IMR-90 (cell line): Measurements from ENCODE around the gene IP6K3. TPM values are rescaled to one million over a fixed set of nuclear protein-coding genes. Genes with fewer than 3 reads are reported as not detected.

Experiments used
- ATAC-seq: fragments of 200-7000 bp; cut with Tn5 transposase; 2 replicates; pipeline ENCODE4 v1.9.1; 2020; ENCODE audit warnings: low read depth, mild to moderate bottlenecking, moderate library complexity
- BruUV-seq: library from RNA; stranded (reverse); fragments of 400-500 nt; replicated peaks from 2 replicates; lab custom pipeline; 2021; lab: Mats Ljungman, UMichigan
- CTCF ChIA-PET: fragments of 300-600 bp; formaldehyde crosslinking; extraction: SDS; loops from one replicate; lab custom pipeline; 2021; ENCODE audit warnings: antibody characterized with exemption; lab: Yijun Ruan, JAX
- POLR2A ChIA-PET: fragments of 300-600 bp; sonication (Branson Sonifier 250); formaldehyde crosslinking; loops from one replicate; lab custom pipeline; 2022; ENCODE audit warnings: antibody characterized with exemption; ENCODE audit not compliant: unreplicated experiment; lab: Charles Lee
- DNase-seq: peaks from one replicate; pipeline ENCODE4 v3.0.0; 2013
- H2AFZ ChIP-seq: replicated peaks from 2 replicates; pipeline ENCODE3; 2013; ENCODE audit warnings: low read length, mild to moderate bottlenecking; ENCODE audit not compliant: poor library complexity
- H2AK5ac ChIP-seq: 2 replicates; pipeline ENCODE4 v1.6.1; 2013; ENCODE audit warnings: low read depth, low read length, inconsistent platforms
- H2AK9ac ChIP-seq: replicated peaks from 2 replicates; pipeline ENCODE3; 2013; ENCODE audit warnings: mild to moderate bottlenecking, low read depth, low read length, moderate library complexity; ENCODE audit not compliant: poor library complexity
- H2BK120ac ChIP-seq: 2 replicates; pipeline ENCODE4 v1.6.1; 2013; ENCODE audit warnings: low read depth, low read length, inconsistent platforms
- H2BK15ac ChIP-seq: 3 replicates; pipeline ENCODE4 v1.6.1; 2013; ENCODE audit warnings: low read depth, low read length, inconsistent platforms
- H2BK20ac ChIP-seq: 2 replicates; pipeline ENCODE4 v1.6.1; 2013; ENCODE audit warnings: low read depth, mild to moderate bottlenecking, inconsistent platforms, low read length, moderate library complexity
- H2BK5ac ChIP-seq: 2 replicates; pipeline ENCODE4 v1.6.1; 2013; ENCODE audit warnings: mild to moderate bottlenecking, low read depth, low read length, inconsistent platforms; ENCODE audit not compliant: poor library complexity, severe bottlenecking
- H3K14ac ChIP-seq: replicated peaks from 2 replicates; pipeline ENCODE4 v1.6.1; 2013; ENCODE audit warnings: low read depth, low read length, inconsistent platforms
- H3K18ac ChIP-seq: 2 replicates; pipeline ENCODE4 v1.6.1; 2013; ENCODE audit warnings: low read depth, low read length, control low read depth
- H3K23ac ChIP-seq: 2 replicates; pipeline ENCODE4 v1.6.1; 2013; ENCODE audit warnings: low read depth, low read length, inconsistent platforms
- H3K27ac ChIP-seq: 2 replicates; pipeline ENCODE4 v1.5.1; 2013; ENCODE audit warnings: mild to moderate bottlenecking, control low read depth, low read length; ENCODE audit not compliant: insufficient read depth
- H3K27me3 ChIP-seq: 2 replicates; pipeline ENCODE4 v1.6.1; 2013; ENCODE audit warnings: low read length; ENCODE audit not compliant: control insufficient read depth, insufficient read depth
- H3K36me3 ChIP-seq: 2 replicates; pipeline ENCODE4 v1.6.1; 2013; ENCODE audit warnings: low read length, mixed read lengths; ENCODE audit not compliant: control insufficient read depth, insufficient read depth
- H3K4ac ChIP-seq: 2 replicates; pipeline ENCODE4 v1.6.1; 2013; ENCODE audit warnings: low read depth, low read length, inconsistent platforms
- H3K4me1 ChIP-seq: 2 replicates; pipeline ENCODE4 v1.6.1; 2013; ENCODE audit warnings: low read length, mixed read lengths; ENCODE audit not compliant: control insufficient read depth, insufficient read depth
- H3K4me2 ChIP-seq: 2 replicates; pipeline ENCODE4 v1.6.1; 2013; ENCODE audit warnings: low read depth, mild to moderate bottlenecking, control low read depth, low read length, moderate library complexity
- H3K4me3 ChIP-seq: 2 replicates; pipeline ENCODE4 v1.5.1; 2013; ENCODE audit warnings: low read depth, mild to moderate bottlenecking, control low read depth, low read length, moderate library complexity; ENCODE audit not compliant: insufficient read depth
- H3K56ac ChIP-seq: 2 replicates; pipeline ENCODE4 v1.6.1; 2013; ENCODE audit warnings: low read length, inconsistent platforms; ENCODE audit not compliant: insufficient read depth; ENCODE audit errors: extremely low read depth
- H3K79me1 ChIP-seq, 2 experiments: 2 replicates each; pipeline ENCODE4 v1.6.1; 2013; ENCODE audit warnings: low read length in 2 of 2, inconsistent platforms in 1 of 2, low read depth in 1 of 2
- H3K9ac ChIP-seq: 2 replicates; pipeline ENCODE4 v1.6.1; 2013; ENCODE audit warnings: low read depth, low read length, control low read depth
- H3K9me1 ChIP-seq: 2 replicates; pipeline ENCODE4 v1.6.1; 2013; ENCODE audit warnings: low read length, inconsistent platforms; ENCODE audit not compliant: insufficient read depth
- H3K9me3 ChIP-seq: 2 replicates; pipeline ENCODE4 v1.6.1; 2013; ENCODE audit warnings: low read length; ENCODE audit not compliant: control insufficient read depth, insufficient read depth
- H4K20me1 ChIP-seq: 2 replicates; pipeline ENCODE4 v1.6.1; 2013; ENCODE audit warnings: low read length, inconsistent platforms; ENCODE audit not compliant: insufficient read depth
- H4K5ac ChIP-seq: 2 replicates; pipeline ENCODE4 v1.6.1; 2013; ENCODE audit warnings: mild to moderate bottlenecking, low read depth, low read length, control low read depth
- H4K8ac ChIP-seq, 2 experiments: 2 replicates each; pipeline ENCODE4 v1.6.1; 2013; ENCODE audit warnings: low read depth in 2 of 2, low read length in 2 of 2, control low read depth in 1 of 2, inconsistent platforms in 1 of 2
- H4K91ac ChIP-seq: 2 replicates; pipeline ENCODE4 v1.6.1; 2013; ENCODE audit warnings: low read depth, low read length, inconsistent platforms; ENCODE audit not compliant: insufficient read depth
- BHLHE40 ChIP-seq: fragments of 150-350 bp; IDR thresholded peaks from 2 replicates; pipeline ENCODE4 v1.6.1; 2016; ENCODE audit warnings: mild to moderate bottlenecking, low read depth, low read length
- CEBPB ChIP-seq: IDR thresholded peaks from 2 replicates; pipeline ENCODE4 v1.6.1; 2012; ENCODE audit warnings: low read depth, low read length, improper control_type of control experiment
- CHD1 ChIP-seq: IDR thresholded peaks from 2 replicates; pipeline ENCODE4 v1.6.1; 2012; ENCODE audit warnings: low read depth, low read length, improper control_type of control experiment
- FOS ChIP-seq: fragments of 150-350 bp; IDR thresholded peaks from 2 replicates; pipeline ENCODE4 v1.6.1; 2016; ENCODE audit warnings: low read depth, low read length
- MAZ ChIP-seq: IDR thresholded peaks from 2 replicates; pipeline ENCODE4 v1.6.1; 2012; ENCODE audit warnings: low read depth, mild to moderate bottlenecking, low read length, improper control_type of control experiment, moderate library complexity, borderline replicate concordance
- MXI1 ChIP-seq: IDR thresholded peaks from 2 replicates; pipeline ENCODE4 v1.6.1; 2012; ENCODE audit warnings: low read depth, mild to moderate bottlenecking, low read length, moderate library complexity, borderline replicate concordance
- NFE2L2 ChIP-seq: fragments of 150-350 bp; IDR thresholded peaks from 2 replicates; pipeline ENCODE4 v1.6.1; 2016; ENCODE audit warnings: low read depth, mild to moderate bottlenecking, low read length
- POLR2A ChIP-seq: IDR thresholded peaks from 2 replicates; pipeline ENCODE4 v1.6.1; 2012; ENCODE audit warnings: mild to moderate bottlenecking, low read depth, low read length
- RAD21 ChIP-seq: IDR thresholded peaks from 2 replicates; pipeline ENCODE4 v1.6.1; 2012; ENCODE audit warnings: low read length, improper control_type of control experiment
- RFX5 ChIP-seq: IDR thresholded peaks from 2 replicates; pipeline ENCODE4 v1.8.0; 2012; ENCODE audit warnings: low read depth, mild to moderate bottlenecking, low read length, moderate library complexity
- SMC3 ChIP-seq: fragments of 150-350 bp; IDR thresholded peaks from 2 replicates; pipeline ENCODE4 v1.6.1; 2016; ENCODE audit warnings: low read depth, mild to moderate bottlenecking, antibody characterized with exemption, low read length, moderate library complexity
- WGBS, 2 experiments: methylation state at CpG; one replicate each; pipeline versions ENCODE4 v1.1.5 to v1.1.7; 2013; ENCODE audit warnings: missing lambda C conversion rate in 2 of 2; ENCODE audit not compliant: insufficient read length in 1 of 2; ENCODE audit errors: extremely low coverage in 2 of 2; 5-methylcytosine and 5-hydroxymethylcytosine counted together
- dilution Hi-C: fragments of 300-500 bp; cut with HindIII; formaldehyde crosslinking; loops from one replicate; pipeline ENCODE4 v1.14.3; 2018; ENCODE audit warnings: low sequenced_read_pairs; ENCODE audit not compliant: unreplicated experiment
- in situ Hi-C: fragments of 300-500 bp; cut with MboI; formaldehyde crosslinking; loops from 3 replicates; pipeline ENCODE4 v1.14.3; 2019; ENCODE audit warnings: low sequenced_read_pairs, inconsistent platforms, mixed read lengths
- intact Hi-C: fragments of 100-400 bp; cut with micrococcal nuclease; formaldehyde crosslinking; loops from 2 replicates; pipeline ENCODE4 v1.10.0; 2022
- polyA plus RNA-seq, 3 experiments: library from polyadenylated mRNA; depleted of rRNA; stranded (reverse); fragments of >200 nt; gene quantifications; 2 replicates each; pipeline ENCODE4 v1.2.3, GENCODE V29; 2012; ENCODE audit warnings: low replicate concordance in 1 of 3
- total RNA-seq: library from RNA; depleted of rRNA; stranded (reverse); fragments of >200 nt; gene quantifications from 2 replicates; pipeline ENCODE4 v1.2.3, GENCODE V29; 2012
- TF ChIP-seq, protein P1 (sequence below): fragments of 150-350 bp; IDR thresholded peaks from 2 replicates; pipeline ENCODE4 v1.6.1; 2017; ENCODE audit warnings: mild to moderate bottlenecking, antibody characterized with exemption, low read length, low read depth
- TF ChIP-seq, protein P2 (sequence below): fragments of 150-350 bp; IDR thresholded peaks from 2 replicates; pipeline ENCODE4 v1.6.1; 2016; ENCODE audit warnings: low read depth, mild to moderate bottlenecking, low read length, moderate library complexity, borderline replicate concordance

IP6K3 gene
- total and polyA plus RNA-seq, 2 of the 4 experiments (the other 2 are of a cell fraction), result 0.18 to 0.51 TPM

DNA sequence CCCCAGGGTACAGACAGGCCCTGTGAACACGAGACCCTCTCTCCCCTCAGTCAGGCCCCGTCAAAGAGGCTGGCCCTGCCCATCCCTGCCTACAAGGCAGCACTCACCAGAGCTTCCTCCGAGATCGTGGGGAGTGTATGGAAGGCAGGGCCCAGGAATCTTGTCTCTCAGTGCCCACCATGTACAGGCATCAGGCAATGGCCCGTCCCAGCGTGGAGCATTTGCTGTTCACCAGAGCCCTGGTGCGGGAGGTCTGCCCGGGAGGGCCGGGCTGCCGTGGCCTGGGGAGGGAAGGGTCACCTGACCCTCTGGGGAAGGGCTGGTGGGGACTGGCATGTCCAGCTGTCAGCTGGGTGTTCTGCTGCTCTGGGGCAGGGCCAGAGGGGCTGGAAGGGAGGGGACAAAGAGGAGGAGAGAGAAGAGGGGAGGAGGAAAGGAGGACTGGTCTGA lies at the start of gene IP6K3 (continued):
- TF ChIP-seq RFX5, result no peak
- no peak for TF ChIP-seq MXI1
- no peak for TF ChIP-seq CHD1
- no peak for TF ChIP-seq BHLHE40

DNA sequence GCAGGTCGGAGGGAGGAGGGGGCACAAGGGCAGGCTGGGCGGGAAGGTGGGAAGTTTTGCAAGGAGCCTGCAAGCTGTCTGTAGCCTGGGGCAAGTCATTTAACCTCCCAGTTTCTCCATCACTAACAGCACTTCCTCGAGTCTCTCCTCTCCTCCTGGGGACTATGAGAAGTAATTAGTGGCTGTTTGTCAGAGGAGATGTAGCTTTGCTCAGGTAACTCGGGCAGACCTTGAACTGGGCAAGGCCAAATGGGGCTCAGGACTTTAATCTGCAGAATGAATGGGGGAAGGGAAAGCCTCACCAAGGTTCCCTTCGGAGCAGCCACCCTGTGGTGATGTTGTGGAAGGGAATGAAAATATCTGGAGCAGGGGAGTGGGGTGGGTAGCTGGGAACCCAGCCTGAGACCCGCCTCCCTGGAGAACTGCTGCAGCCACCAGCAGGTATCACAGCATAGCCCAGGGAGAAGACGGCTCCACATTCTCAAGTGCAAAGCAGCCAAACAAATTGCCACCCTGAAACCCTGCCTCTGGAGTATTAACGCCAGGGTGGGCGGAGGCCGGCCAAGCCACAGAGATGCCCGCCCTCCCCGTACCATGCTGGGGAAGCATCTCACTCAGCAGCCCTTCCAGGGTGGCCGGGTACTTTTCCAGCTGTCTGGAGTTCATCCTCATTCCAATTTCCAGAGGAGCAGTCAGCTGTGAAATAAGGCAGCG lies 48.4 kb upstream of the IP6K3 start:
- Histone ChIP-seq H3K23ac (no peak overlapping the region), H3K9ac (no peak overlapping the region), H4K5ac (no peak overlapping the region), H3K27ac (no peak overlapping the region), H3K14ac (no peak overlapping the region), H4K20me1 (no peaks in the 10 kb centered on the region), H2BK15ac (no peak overlapping the region), H3K4me3 (no peak overlapping the region), H3K4me1 (no peaks in the 10 kb centered on the region), H3K27me3 (peaks cover 20% of the 10 kb centered on the region), H3K9me3 (no peaks in the 10 kb centered on the region), H2AK5ac (no peak overlapping the region), H3K9me1 (no peaks in the 10 kb centered on the region), H3K4ac (no peak overlapping the region), H2AFZ (no peak overlapping the region), H2AK9ac (no peak overlapping the region), H4K91ac (no peak overlapping the region), H2BK20ac (no peak overlapping the region), H3K36me3 (no peaks in the 10 kb centered on the region), H2BK5ac (no peak overlapping the region), H3K4me2 (no peak overlapping the region), H4K8ac (no peak overlapping the region), H2BK120ac (no peak overlapping the region), H3K56ac (no peak overlapping the region), H3K18ac (no peak overlapping the region), H3K79me1 (peaks cover 0 to under 1% of the 10 kb centered on the region in 2 experiments; a peak in 2 of 4 replicates)
- ChIA-PET POLR2A (no interaction called here), CTCF (no interaction called here)
- intact Hi-C loops, result no loop called here
- no peak for ATAC-seq
- BruUV-seq, result no TSS peak
- no peak for DNase-seq
- in situ Hi-C loops, result no loop called here
- dilution Hi-C loops, result no loop called here
- WGBS, 2 experiments, result 32% methylated on average over 3 of the region's 14 CpGs; no CpG with 5 or more reads in 1 of the 2 experiments
- TF ChIP-seq BHLHE40 (no peak), CHD1 (no peak), MAZ (no peak), CEBPB (no peak), RFX5 (no peak), FOS (no peak), MXI1 (no peak), RAD21 (no peak), SMC3 (no peak), POLR2A (no peak), NFE2L2 (no peak)
- TF ChIP-seq, protein P1, sequence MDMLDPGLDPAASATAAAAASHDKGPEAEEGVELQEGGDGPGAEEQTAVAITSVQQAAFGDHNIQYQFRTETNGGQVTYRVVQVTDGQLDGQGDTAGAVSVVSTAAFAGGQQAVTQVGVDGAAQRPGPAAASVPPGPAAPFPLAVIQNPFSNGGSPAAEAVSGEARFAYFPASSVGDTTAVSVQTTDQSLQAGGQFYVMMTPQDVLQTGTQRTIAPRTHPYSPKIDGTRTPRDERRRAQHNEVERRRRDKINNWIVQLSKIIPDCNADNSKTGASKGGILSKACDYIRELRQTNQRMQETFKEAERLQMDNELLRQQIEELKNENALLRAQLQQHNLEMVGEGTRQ, result no peak
- TF ChIP-seq, protein P2, sequence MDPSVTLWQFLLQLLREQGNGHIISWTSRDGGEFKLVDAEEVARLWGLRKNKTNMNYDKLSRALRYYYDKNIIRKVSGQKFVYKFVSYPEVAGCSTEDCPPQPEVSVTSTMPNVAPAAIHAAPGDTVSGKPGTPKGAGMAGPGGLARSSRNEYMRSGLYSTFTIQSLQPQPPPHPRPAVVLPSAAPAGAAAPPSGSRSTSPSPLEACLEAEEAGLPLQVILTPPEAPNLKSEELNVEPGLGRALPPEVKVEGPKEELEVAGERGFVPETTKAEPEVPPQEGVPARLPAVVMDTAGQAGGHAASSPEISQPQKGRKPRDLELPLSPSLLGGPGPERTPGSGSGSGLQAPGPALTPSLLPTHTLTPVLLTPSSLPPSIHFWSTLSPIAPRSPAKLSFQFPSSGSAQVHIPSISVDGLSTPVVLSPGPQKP, result no peak
